ENCODE measurements around the gene DCBLD2.

DNA sequence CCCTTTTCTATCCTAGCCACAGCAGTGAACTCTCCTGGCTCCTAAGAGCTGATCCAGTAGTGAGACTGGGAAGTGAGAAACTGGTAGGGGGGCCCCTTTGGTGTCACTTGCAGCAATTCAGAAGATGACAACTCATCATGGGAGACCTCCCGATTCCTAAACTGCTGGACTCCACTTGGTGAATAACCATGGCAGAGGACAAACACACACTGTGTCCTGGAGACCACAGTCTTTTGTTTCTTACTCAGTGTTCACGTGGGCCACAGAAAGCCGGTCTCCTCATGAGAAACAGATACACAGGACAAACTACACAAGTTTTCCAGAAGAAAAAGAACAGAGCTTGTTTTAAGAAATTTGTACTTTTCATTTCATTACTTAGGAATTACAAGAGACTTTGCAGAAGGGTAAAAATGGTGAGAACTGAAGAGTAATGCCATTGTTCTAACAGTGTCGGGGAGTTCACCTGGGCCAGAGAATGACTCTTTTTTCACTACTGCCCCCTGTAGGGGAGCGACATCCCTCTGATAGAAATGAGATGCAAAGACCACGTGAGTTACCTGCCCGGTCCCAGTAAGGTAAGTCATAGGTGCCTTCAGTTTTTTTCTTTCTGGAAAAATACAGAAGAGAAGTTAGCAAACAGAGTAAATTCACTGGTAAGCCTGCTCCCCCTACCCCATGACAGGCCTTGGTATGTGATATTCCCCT is 100.3 kb downstream of the DCBLD2 start:
- TF ChIP-seq, protein P1, sequence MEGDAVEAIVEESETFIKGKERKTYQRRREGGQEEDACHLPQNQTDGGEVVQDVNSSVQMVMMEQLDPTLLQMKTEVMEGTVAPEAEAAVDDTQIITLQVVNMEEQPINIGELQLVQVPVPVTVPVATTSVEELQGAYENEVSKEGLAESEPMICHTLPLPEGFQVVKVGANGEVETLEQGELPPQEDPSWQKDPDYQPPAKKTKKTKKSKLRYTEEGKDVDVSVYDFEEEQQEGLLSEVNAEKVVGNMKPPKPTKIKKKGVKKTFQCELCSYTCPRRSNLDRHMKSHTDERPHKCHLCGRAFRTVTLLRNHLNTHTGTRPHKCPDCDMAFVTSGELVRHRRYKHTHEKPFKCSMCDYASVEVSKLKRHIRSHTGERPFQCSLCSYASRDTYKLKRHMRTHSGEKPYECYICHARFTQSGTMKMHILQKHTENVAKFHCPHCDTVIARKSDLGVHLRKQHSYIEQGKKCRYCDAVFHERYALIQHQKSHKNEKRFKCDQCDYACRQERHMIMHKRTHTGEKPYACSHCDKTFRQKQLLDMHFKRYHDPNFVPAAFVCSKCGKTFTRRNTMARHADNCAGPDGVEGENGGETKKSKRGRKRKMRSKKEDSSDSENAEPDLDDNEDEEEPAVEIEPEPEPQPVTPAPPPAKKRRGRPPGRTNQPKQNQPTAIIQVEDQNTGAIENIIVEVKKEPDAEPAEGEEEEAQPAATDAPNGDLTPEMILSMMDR (IDR thresholded peaks at IDR 0.05), result no peak
- no peak for TF ChIP-seq POLR2A (IDR thresholded peaks at IDR 0.05)
